Activated naive CD4-positive, alpha-beta T cell treated with anti-CD3 and anti-CD28 coated beads, Interleukin-2, amount 50 U/mL, for 24 hours (primary cell): ENCODE results near the gene MZF1.
A peak's percentile ranks its signal among the peaks of the same experiment; 100 is the strongest.

Source experiments
- H3K27ac Mint-ChIP-seq: one replicate; pipeline ENCODE4 v1.8.0; 2021; ENCODE audit warnings: mild to moderate bottlenecking, mixed read lengths
- H3K27me3 Mint-ChIP-seq: one replicate; pipeline ENCODE4 v1.8.0; 2021; ENCODE audit warnings: mixed read lengths
- H3K36me3 Mint-ChIP-seq: one replicate; pipeline ENCODE4 v1.8.0; 2021; ENCODE audit warnings: mixed read lengths
- H3K4me1 Mint-ChIP-seq: one replicate; pipeline ENCODE4 v1.8.0; 2021; ENCODE audit warnings: mixed read lengths
- H3K4me3 Mint-ChIP-seq: one replicate; pipeline ENCODE4 v1.8.0; 2021; ENCODE audit warnings: mild to moderate bottlenecking, mixed read lengths
- H3K9me3 Mint-ChIP-seq: one replicate; pipeline ENCODE4 v1.8.0; 2021; ENCODE audit warnings: mixed read lengths

Gene MZF1

GRCh38 chr19:58573658-58574164 is 576 bp upstream of the MZF1 start:
- Mint-ChIP-seq H3K36me3 (peaks cover 5% of the 10 kb centered on the region), H3K9me3 (no peaks in the 10 kb centered on the region), H3K4me1 (peaks cover 39% of the 10 kb centered on the region), H3K4me3 (peak overlapping the region; percentile 92), H3K27ac (peak overlapping the region; percentile 100), H3K27me3 (no peaks in the 10 kb centered on the region)

DNA sequence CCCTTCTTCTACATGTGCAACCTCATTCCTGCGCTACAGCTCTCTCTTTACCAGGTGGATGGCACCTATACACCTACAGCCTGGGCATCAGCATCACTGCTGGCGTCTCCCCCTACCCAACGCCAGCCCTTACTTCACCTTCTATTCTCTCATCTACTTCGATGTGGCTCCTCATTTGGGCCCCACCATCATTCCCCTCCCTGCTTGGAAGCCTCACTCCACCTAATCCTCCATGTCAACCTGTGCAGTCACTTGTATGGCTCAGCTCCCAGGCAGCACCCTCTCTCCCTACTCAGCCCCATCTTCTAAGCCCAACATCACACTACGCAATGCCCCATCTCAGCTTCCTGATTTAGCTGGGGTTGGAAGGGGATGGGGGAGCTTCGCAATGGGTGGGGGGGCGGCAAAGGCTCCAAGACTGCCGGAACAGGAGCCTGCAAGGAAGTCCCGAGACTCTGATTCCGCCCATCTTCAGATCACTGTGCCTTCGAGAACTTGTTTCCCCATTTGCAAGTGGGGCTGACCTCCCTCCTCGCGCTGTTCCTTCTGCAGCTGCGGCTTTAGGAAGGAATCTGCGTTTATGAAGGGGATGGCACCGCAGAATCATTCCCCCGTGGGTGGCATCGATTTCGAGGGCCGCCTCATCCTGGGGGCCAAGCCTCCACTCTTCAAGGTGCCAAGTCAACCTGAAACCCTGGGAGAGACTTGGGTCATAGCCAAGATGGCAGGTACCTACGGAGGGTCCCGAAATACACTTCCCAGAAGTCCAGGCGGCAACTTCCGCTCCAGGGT is 913 bp downstream of the MZF1 start:
- Mint-ChIP-seq H3K4me1 (peaks cover 26% of the 10 kb centered on the region), H3K36me3 (peaks cover 8% of the 10 kb centered on the region), H3K4me3 (peak overlapping the region; percentile 92), H3K27ac (peak overlapping the region; percentile 100), H3K9me3 (no peaks in the 10 kb centered on the region), H3K27me3 (no peaks in the 10 kb centered on the region)

- H3K27ac Mint-ChIP-seq = peak overlapping the region; percentile 81
- no peak overlapping the region for H3K4me3 Mint-ChIP-seq
- no peaks in the 10 kb centered on the region for H3K9me3 Mint-ChIP-seq
Measured at GRCh38 chr19:58571575-58571947, 1.6 kb downstream of the MZF1 start.

DNA sequence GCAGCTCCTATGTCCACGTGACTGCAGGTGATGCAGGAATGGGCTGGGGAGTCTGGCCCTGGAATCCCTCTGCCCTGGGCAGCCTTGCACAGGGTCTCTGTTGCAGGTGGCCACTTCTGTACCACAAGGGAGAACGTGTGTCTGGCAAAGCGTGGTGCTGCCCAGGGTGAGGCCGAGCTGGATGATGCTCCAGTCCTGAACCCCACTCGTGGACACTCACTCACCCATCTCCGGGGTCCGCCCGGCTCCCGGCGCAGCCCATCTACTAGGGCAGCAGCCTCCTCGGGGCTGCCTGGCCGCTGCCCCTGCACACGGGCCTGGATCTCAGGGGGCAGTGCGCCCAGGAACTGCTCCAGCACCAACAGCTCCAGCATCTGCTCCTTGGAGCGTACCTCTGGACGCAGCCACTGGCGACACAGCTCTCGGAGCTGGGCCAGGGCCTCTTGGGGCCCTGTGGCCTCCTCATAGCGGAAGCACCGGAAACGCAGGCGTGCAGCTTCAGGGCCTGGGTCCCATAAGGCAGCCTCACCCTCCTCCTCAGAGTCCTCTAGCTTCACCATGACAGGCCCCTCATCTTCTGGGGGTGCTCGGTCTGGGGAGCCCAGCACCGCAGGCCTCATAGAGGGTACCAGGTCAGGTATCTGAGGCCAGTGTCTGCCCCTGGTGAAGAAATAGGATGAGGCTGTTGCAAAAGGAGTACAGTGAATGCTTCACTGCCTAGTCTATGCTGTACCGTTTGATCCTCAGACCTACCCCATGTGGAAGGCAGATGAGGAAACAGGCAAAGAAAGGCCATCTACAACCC is 2.2 kb downstream of the MZF1 start:
- H3K4me1 Mint-ChIP-seq = peaks cover 24% of the 10 kb centered on the region
- H3K9me3 Mint-ChIP-seq = no peaks in the 10 kb centered on the region
- peaks cover 8% of the 10 kb centered on the region for H3K36me3 Mint-ChIP-seq
- no peaks in the 10 kb centered on the region for H3K27me3 Mint-ChIP-seq
- H3K27ac Mint-ChIP-seq = no peak overlapping the region
- H3K4me3 Mint-ChIP-seq = no peak overlapping the region

More at GRCh38 chr19:58571575-58571947, 1.6 kb downstream of the MZF1 start:
- H3K27me3 Mint-ChIP-seq = no peaks in the 10 kb centered on the region
- H3K4me1 Mint-ChIP-seq = peaks cover 26% of the 10 kb centered on the region
- H3K36me3 Mint-ChIP-seq = peaks cover 8% of the 10 kb centered on the region

- H3K36me3 Mint-ChIP-seq = peaks cover 8% of the 10 kb centered on the region
- no peaks in the 10 kb centered on the region for H3K27me3 Mint-ChIP-seq
- no peak overlapping the region for H3K4me3 Mint-ChIP-seq
- H3K9me3 Mint-ChIP-seq = no peaks in the 10 kb centered on the region
- H3K4me1 Mint-ChIP-seq = peaks cover 21% of the 10 kb centered on the region
- H3K27ac Mint-ChIP-seq = no peak overlapping the region
Measured at GRCh38 chr19:58569943-58570670, 3.0 kb downstream of the MZF1 start.

DNA sequence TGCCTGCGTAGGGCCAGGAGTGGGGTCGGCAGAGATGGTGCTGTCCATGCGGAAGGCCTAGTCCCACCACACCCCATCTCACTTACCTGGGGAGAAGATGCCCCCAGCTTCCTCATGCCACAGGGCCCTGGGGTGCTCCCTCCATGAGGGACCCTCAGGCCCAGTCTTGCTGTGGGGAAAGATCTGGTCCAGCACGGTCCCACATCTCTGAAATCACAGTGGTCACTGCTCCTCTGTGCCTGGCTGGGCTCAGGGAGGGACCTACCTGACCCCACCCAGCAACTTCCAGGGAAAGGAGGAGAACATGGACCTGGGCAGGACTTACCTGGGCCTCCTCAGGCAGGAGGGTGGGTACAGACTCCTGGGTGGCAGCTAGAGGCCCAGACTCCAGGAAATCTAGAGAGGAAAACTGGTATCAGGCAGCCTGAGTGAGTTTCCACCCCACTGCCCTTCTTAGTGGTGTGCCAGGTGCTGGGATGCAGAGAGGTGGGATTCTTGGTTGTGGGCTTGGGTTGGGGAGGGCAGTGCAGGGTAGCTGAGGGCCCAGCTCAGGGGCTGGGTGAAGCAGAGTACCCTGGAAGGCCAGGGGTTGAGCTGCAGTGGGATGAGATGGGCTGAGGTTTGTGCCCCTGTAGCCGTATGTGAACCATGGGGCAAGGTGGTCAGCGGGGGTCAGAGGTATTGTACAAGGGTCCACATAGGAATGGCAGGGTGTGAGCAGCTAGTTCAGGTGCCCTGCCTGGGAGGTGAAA is 3.8 kb downstream of the MZF1 start:
- H3K4me1 Mint-ChIP-seq = peaks cover 23% of the 10 kb centered on the region
- H3K27me3 Mint-ChIP-seq = no peaks in the 10 kb centered on the region
- no peak overlapping the region for H3K4me3 Mint-ChIP-seq
- H3K36me3 Mint-ChIP-seq = peaks cover 8% of the 10 kb centered on the region
- H3K9me3 Mint-ChIP-seq = no peaks in the 10 kb centered on the region
- no peak overlapping the region for H3K27ac Mint-ChIP-seq

DNA sequence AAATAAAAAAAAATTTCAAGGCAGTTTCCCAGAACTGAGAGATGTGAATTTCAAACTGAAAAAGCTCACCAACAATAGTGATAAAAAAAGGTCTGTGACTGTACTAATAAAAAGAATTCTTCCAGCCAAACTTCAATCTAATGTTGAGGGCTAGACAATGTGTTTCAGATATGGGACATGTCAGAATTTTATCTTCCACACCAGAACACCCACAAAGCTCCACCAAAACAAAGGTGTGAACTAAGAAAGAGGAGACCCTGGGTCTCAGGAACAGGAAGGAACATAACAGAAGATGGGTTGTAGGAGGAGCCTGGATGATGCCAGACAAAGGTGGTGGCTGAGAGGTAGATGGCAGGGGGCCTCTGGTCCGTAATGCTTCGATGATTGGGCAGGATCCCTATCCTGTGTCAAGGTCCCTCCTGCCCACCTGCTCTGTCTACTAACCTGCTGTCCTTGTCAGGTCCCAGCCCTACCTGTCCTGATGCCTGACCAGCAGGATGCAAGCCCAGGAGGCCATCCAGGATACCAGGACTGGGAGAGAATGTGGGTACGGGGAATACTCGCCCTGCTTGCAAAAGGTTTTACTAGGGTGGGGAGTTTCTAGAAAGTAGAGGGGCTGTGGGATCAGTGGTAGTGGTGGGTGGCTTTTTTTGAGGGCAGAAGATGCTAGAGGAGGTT is 4.5 kb downstream of the MZF1 start:
- Mint-ChIP-seq H3K36me3 (peaks cover 8% of the 10 kb centered on the region), H3K27me3 (no peaks in the 10 kb centered on the region), H3K27ac (no peak overlapping the region), H3K9me3 (no peaks in the 10 kb centered on the region), H3K4me1 (peaks cover 25% of the 10 kb centered on the region), H3K4me3 (no peak overlapping the region)

DNA sequence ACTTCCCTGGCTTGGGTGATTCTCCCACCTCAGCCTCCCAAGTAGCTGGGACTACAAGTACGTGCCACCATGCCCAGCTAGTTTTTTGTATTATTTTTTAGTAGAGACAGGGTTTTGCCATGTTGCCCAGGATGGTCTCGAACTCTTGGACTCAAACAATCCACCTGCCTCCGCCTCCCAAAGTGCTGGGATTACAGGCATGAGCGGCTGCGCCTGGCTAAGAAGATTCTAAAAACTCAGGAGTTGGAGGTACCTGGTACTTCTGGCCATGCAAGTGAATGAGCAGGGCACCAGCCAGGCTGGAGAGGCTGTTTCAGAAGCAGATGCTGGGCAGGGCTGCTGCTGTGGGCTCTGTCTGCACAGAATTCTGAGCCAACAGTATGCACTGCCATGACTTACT is 6.1 kb downstream of the MZF1 start:
- H3K36me3 Mint-ChIP-seq = peaks cover 7% of the 10 kb centered on the region
- peaks cover 22% of the 10 kb centered on the region for H3K4me1 Mint-ChIP-seq
- H3K27me3 Mint-ChIP-seq = no peaks in the 10 kb centered on the region
- H3K9me3 Mint-ChIP-seq = no peaks in the 10 kb centered on the region
- no peak overlapping the region for H3K27ac Mint-ChIP-seq
- H3K4me3 Mint-ChIP-seq = no peak overlapping the region

- peaks cover 36% of the 10 kb centered on the region for H3K4me1 Mint-ChIP-seq
- no peaks in the 10 kb centered on the region for H3K9me3 Mint-ChIP-seq
- peak overlapping the region; percentile 90 for H3K4me3 Mint-ChIP-seq
- no peak overlapping the region for H3K27ac Mint-ChIP-seq
- no peaks in the 10 kb centered on the region for H3K27me3 Mint-ChIP-seq
- H3K36me3 Mint-ChIP-seq = peaks cover 3% of the 10 kb centered on the region
Measured at GRCh38 chr19:58563823-58564222, 9.3 kb downstream of the MZF1 start.

GRCh38 chr19:58563034-58563573 is 10.0 kb downstream of the MZF1 start:
- H3K4me1 Mint-ChIP-seq = peaks cover 37% of the 10 kb centered on the region
- H3K27me3 Mint-ChIP-seq = no peaks in the 10 kb centered on the region
- H3K9me3 Mint-ChIP-seq = no peaks in the 10 kb centered on the region
- peak overlapping the region; percentile 90 for H3K4me3 Mint-ChIP-seq
- H3K27ac Mint-ChIP-seq = no peak overlapping the region
- H3K36me3 Mint-ChIP-seq = peaks cover under 1% of the 10 kb centered on the region

DNA sequence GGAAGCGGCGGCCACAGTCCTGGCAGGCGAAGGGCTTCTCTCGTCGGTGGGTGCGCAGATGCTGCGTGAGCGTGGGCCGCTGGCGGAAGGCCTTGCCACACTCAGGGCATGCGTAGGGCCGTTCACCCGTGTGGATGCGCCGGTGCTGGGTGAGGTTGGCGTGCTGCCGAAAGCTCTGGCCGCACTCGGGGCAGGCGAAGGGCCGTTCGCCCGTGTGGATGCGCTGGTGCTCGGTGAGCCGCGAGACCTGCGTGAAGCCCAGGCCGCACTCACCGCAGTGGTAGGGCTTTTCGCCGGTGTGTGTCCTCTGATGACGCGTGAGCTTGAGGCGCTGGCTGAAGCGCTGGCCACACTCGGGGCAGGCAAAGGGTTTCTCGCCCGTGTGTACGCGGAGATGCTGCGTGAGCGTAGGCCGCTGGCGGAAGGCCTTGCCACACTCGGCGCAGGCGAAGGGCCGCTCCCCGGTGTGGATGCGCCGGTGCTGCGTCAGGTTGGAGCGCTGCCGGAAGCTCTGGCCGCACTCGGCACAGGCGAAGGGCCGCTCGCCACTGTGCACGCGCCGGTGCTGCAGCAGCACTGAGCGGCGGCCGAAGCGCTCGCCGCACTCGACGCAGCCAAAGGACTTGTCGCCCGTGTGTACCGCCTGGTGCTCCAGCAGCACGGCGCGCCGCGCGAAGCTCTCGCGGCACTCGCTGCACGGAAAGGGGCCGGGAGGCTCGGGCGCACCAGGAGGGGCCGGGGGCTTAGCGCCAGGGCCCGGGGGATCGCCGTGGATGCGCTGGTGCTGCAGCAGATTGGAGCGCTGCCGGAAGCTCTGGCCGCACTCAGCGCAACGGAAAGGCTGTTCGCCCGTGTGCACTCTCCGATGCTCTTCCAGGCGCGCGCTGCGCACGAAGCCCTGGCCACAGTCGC is 10.8 kb downstream of the MZF1 start:
- H3K36me3 Mint-ChIP-seq = no peaks in the 10 kb centered on the region
- no peaks in the 10 kb centered on the region for H3K27me3 Mint-ChIP-seq
- peaks cover 43% of the 10 kb centered on the region for H3K4me1 Mint-ChIP-seq
- peak overlapping the region; percentile 90 for H3K4me3 Mint-ChIP-seq
- no peaks in the 10 kb centered on the region for H3K9me3 Mint-ChIP-seq
- H3K27ac Mint-ChIP-seq = peak overlapping the region; percentile 17

- H3K27me3 Mint-ChIP-seq = no peaks in the 10 kb centered on the region
- H3K4me3 Mint-ChIP-seq = peak overlapping the region; percentile 90
- peak overlapping the region; percentile 17 for H3K27ac Mint-ChIP-seq
- H3K36me3 Mint-ChIP-seq = peaks cover under 1% of the 10 kb centered on the region
- no peaks in the 10 kb centered on the region for H3K9me3 Mint-ChIP-seq
- peaks cover 51% of the 10 kb centered on the region for H3K4me1 Mint-ChIP-seq
Measured at GRCh38 chr19:58561373-58562121, 11.6 kb downstream of the MZF1 start.

GRCh38 chr19:58560921-58561320 is 12.2 kb downstream of the MZF1 start:
- Mint-ChIP-seq H3K4me1 (peaks cover 57% of the 10 kb centered on the region), H3K9me3 (no peaks in the 10 kb centered on the region), H3K4me3 (peak overlapping the region; percentile 99), H3K36me3 (peaks cover 5% of the 10 kb centered on the region), H3K27ac (no peak overlapping the region), H3K27me3 (no peaks in the 10 kb centered on the region)
